DLD1 (cell line): ENCODE data around the gene TDP1.

Source experiments
- in situ Hi-C: cut with HindIII; loops from 2 replicates; pipeline ENCODE4 v1.10.0; 2017; ENCODE audit warnings: low sequenced_read_pairs

Gene TDP1

GRCh38 chr14:89955745-89956660 is at the start of gene TDP1:
TDP1 (plus strand) TSS chr14:89955927; CDS start chr14:89963115, 7,188 bp downstream.
- in situ Hi-C loops, result no loop called here

- in situ Hi-C loops, result no loop called here
Observed at GRCh38 chr14:89906000-89906399, 49.7 kb upstream of the TDP1 start.

GRCh38 chr14:89907655-89908054 is 48.1 kb upstream of the TDP1 start:
- in situ Hi-C loops, result no loop called here

GRCh38 chr14:89908712-89909450 is 46.8 kb upstream of the TDP1 start:
- in situ Hi-C loops, result no loop called here

- in situ Hi-C loops, result no loop called here
Observed at GRCh38 chr14:89909586-89909985, 46.1 kb upstream of the TDP1 start.

- in situ Hi-C loops, result no loop called here
Observed at GRCh38 chr14:89910691-89911009, 45.1 kb upstream of the TDP1 start.

GRCh38 chr14:89911010-89911919 is 44.5 kb upstream of the TDP1 start:
- in situ Hi-C loops, result no loop called here

GRCh38 chr14:89912221-89912620 is 43.5 kb upstream of the TDP1 start:
- in situ Hi-C loops, result no loop called here

GRCh38 chr14:89912667-89913211 is 43.0 kb upstream of the TDP1 start:
- in situ Hi-C loops, result no loop called here

- in situ Hi-C loops, result no loop called here
Observed at GRCh38 chr14:89915114-89915878, 40.4 kb upstream of the TDP1 start.

GRCh38 chr14:89918721-89919120 is 37.0 kb upstream of the TDP1 start:
- in situ Hi-C loops, result no loop called here

- in situ Hi-C loops, result no loop called here
Observed at GRCh38 chr14:89920056-89920455, 35.7 kb upstream of the TDP1 start.

GRCh38 chr14:89921346-89921745 is 34.4 kb upstream of the TDP1 start:
- in situ Hi-C loops, result no loop called here

GRCh38 chr14:89922031-89922907 is 33.5 kb upstream of the TDP1 start:
- in situ Hi-C loops, result no loop called here

- in situ Hi-C loops, result no loop called here
Observed at GRCh38 chr14:89924268-89924667, 31.5 kb upstream of the TDP1 start.

- in situ Hi-C loops, result no loop called here
Observed at GRCh38 chr14:89926694-89927093, 29.0 kb upstream of the TDP1 start.

- in situ Hi-C loops, result no loop called here
Observed at GRCh38 chr14:89927186-89927865, 28.4 kb upstream of the TDP1 start.

- in situ Hi-C loops, result no loop called here
Observed at GRCh38 chr14:89933002-89933401, 22.7 kb upstream of the TDP1 start.
